ENCODE measurements around the gene NFIB.

NFIB gene

DNA sequence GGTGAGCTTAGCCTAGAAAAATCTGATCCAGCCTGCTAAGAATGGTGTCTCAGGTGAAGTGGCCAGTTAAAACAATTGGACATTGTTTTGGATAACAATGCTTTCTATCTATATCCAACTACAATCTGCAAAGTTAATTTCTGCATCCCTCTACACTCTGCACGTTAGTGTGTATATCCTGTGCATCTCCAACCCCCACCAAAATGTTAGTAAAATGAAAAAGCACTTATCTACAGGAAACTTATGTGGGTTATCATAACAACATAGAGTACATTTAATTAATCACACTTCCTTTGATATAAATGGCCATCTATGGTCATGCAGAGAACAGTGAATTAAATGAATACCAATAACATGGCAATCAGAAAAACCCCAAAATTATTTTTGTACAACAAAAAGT, 158.7 kb downstream of the NFIB start:
- no peak for DNase-seq (ENCODE audit: low read depth in 2 of 2)

- no peak for DNase-seq (ENCODE audit: low read depth in 2 of 2)
Observed at GRCh38 chr9:14153310-14153720, 160.6 kb downstream of the NFIB start.

- no peak for DNase-seq (ENCODE audit: low read depth in 2 of 2)
Observed at GRCh38 chr9:14151451-14151850, 162.5 kb downstream of the NFIB start.

DNA sequence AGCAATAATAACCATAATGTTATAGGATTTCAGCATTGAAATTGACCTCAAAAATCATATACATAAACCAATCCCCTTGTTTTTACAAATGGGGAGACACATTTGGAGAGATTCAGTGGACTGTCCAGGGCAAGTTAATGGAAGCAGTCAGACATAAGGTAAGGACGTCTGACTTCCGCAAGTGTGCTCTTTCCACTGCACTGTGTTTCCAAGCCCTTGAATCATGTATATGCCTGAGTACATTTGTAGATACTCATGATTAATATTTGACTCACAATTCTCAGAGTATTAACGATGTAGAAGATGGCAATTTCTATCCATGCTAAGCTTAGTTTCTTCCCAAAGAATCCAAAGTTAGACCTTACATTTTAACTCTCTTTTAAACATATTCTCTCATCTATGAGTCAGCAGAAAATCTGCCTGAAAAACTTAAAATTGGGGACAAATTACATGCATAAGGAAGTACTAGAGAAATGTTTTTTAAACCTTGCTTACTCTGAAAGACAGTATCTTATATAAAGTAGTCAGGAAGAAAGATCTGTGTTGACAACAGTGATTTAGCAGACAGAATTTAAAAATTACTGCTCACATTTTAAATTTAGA, 165.3 kb downstream of the NFIB start:
- no peak for DNase-seq (ENCODE audit: low read depth in 2 of 2)

- no peak for DNase-seq (ENCODE audit: low read depth in 2 of 2)
Observed at GRCh38 chr9:14147738-14148137, 166.2 kb downstream of the NFIB start.

GRCh38 chr9:14146201-14146874, 167.6 kb downstream of the NFIB start:
- DNase-seq (ENCODE audit: low read depth in 2 of 2): no peak

DNA sequence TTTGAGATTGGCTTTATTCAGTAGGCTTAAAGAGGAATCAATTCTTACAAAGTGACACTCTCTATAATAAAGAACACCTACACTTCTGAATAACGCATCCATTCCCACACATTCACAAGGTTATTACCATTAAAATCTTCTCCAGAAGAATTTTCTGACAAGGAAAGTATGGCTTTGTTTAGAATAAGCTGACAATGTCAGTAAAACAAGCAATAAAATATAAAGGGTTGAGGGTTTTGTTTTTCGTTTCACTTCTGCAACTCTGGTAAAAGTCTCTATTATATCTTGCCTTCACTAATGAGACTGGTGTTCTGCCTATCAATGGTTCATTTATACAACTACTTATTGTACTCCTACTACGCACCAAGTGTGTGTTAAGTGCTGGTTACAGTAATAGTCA, 169.7 kb downstream of the NFIB start:
- no peak for DNase-seq (ENCODE audit: low read depth in 2 of 2)

GRCh38 chr9:14141699-14142098, 172.2 kb downstream of the NFIB start:
- no peak for DNase-seq (ENCODE audit: low read depth in 2 of 2)

- no peak for DNase-seq (ENCODE audit: low read depth in 2 of 2)
Observed at GRCh38 chr9:14140096-14140697, 173.7 kb downstream of the NFIB start.

DNA sequence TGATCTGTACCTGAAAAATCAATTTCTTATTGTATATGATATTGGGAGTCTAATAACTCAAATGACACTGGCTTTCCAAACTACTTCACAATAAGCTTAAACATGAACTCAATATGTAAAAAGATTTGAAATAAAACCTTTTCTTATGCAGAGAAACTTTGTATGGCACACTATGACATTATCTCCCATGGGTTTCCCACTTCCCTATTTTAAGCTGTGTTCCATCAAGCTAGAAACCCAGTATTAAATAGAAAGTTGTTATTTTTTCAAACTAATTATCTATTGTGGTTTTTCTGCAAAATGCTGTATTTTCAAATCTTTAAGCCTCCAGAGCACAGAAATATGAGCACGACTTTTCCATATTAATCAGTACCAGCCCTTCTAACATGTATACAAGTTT, 174.7 kb downstream of the NFIB start:
- DNase-seq (ENCODE audit: low read depth in 2 of 2): no peak

- DNase-seq (ENCODE audit: low read depth in 2 of 2): no peak
Observed at GRCh38 chr9:14136646-14137370, 177.1 kb downstream of the NFIB start.

- DNase-seq (ENCODE audit: low read depth in 2 of 2): no peak
Observed at GRCh38 chr9:14136047-14136635, 177.8 kb downstream of the NFIB start.

GRCh38 chr9:14135421-14135820, 178.5 kb downstream of the NFIB start:
- no peak for DNase-seq (ENCODE audit: low read depth in 2 of 2)

GRCh38 chr9:14133394-14133793, 180.5 kb downstream of the NFIB start:
- DNase-seq (ENCODE audit: low read depth in 2 of 2): no peak

DNA sequence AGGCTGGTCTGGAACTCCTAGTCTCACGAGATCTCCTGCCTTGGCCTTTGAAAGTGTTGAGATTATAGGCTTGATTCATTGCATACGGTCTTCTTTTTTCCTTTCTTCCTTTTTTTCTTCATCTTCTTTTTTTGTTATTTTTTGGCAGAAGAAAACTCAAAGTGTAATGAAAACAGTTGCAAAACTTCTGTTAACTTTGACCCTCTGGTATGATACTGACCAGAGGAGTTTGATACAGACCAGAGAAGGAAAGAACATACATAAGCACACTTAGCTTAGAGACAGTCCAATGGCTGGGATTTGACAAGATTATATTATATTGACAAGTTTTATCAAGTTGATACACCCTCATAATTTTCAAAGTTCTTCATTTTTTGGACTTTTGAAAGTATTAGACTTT, 181.2 kb downstream of the NFIB start:
- no peak for DNase-seq (ENCODE audit: low read depth in 2 of 2)

- DNase-seq (ENCODE audit: low read depth in 2 of 2): no peak
Observed at GRCh38 chr9:14131356-14132088, 182.4 kb downstream of the NFIB start.

DNA sequence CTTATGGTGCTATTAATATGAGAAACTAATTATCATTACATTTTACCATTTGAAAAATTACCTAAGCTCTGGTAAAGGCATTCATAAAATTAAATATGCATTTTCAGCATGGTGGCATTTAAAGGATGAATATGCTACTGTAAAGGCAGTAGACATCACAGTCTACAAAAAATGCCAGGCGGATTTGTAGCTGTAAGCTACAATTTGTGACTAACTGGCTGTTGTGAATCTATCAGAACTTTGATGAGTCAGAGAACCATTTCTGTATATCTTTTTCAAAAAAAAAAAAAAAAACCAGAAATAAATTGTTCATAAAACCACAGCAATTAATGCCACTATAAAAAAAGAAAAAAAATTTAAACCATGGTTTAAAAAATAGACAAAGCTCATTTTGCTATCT, 186.3 kb downstream of the NFIB start:
- DNase-seq (ENCODE audit: low read depth in 2 of 2): no peak

GRCh38 chr9:14119694-14120514, 194.0 kb downstream of the NFIB start:
- DNase-seq (ENCODE audit: low read depth in 2 of 2): no peak

DNA sequence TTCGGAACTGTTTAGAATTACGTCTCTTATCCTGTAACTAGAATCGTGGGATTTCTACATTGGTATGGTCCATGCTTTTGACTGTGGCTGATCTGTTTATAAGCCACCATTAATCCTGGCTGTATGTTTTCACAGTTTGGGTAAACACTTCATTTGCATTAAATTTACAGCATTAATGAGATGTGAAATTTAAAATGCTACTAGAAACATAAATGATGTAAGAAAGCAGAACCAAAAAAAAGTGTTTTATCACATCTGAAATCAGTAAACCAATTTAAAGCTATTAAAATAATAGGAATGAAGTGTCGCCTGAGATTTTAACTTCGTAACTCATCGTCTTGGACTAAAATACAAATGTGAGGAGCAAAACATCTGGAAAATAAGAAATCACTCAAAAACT, 201.7 kb downstream of the NFIB start:
- DNase-seq (ENCODE audit: low read depth in 2 of 2): no peak

DNA sequence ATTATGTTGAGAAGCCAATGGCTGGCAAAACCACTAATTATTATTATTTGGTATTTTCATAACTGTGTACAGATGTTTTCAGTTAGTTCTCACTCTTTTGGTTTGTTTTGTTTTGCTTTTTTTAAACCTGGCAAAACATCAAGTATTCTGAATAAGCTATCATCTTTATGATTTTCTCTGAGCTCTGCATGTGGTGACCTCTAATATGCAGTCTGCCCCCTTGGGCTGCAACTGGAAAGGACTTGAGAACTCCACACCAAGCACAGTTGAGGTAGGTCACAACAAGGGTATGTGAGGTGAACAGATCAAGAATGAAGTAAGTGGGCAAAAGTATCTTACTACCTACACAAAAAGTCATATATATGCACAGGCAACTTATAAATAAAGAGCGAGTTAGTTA, 202.2 kb downstream of the NFIB start:
- no peak for DNase-seq (ENCODE audit: low read depth in 2 of 2)

DNA sequence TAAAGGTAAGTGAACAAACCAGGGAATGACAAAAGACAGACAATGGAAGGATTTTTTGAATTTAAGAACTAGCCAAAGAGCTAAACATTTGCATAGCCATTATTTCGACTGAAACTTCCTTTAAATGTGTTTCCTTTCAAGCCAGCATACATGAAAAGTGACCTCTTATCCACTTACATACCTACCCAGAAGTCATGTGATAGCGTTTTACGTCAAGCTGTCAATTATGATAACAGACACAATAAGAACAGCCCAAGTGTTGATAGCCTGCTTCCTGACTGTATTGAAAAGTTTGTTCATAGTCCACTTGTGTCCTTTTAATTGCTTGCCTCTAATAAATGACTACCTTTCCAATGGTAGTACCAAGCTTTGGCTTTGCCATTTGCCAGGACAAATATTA, 206.0 kb downstream of the NFIB start:
- DNase-seq (ENCODE audit: low read depth in 2 of 2): no peak
